VCaP (cell line): ENCODE measurements around the gene IRAK3.
"Not testable (repeated sequence)": the region's sequence is repeated elsewhere in the genome, so short reads cannot be mapped to it uniquely, and the experiment has no call there.

ENCODE experiments used
- H3K27ac ChIP-seq: fragments of 450-650 bp; 2 replicates; pipeline ENCODE4 v1.5.1; 2017
- TF ChIP-seq, protein P1 (sequence below): fragments of 450-650 bp; conservative IDR thresholded peaks from 2 replicates; pipeline ENCODE4 v1.5.1; 2017; ENCODE audit warnings: mild to moderate bottlenecking, moderate library complexity

IRAK3 gene

DNA sequence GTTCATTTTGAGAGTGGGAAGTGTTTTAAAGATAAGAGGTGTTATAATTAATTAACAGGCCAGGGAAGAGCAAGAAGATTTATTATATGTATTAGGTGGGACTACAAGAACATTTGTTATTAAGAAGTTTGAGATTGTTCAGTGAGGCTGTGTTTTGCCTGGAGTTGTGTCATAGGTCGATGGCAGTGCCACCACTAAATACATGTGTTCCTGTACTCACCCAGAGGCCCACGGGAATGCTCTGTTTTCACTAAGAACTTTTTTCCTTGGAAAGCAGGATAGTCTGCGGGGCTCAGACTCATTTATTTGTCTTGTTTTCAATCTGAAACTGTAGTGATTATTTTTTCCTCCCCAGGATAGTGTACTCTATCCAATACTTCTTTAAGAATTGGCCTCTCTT is 10.1 kb downstream of the IRAK3 start:
- TF ChIP-seq, protein P1, sequence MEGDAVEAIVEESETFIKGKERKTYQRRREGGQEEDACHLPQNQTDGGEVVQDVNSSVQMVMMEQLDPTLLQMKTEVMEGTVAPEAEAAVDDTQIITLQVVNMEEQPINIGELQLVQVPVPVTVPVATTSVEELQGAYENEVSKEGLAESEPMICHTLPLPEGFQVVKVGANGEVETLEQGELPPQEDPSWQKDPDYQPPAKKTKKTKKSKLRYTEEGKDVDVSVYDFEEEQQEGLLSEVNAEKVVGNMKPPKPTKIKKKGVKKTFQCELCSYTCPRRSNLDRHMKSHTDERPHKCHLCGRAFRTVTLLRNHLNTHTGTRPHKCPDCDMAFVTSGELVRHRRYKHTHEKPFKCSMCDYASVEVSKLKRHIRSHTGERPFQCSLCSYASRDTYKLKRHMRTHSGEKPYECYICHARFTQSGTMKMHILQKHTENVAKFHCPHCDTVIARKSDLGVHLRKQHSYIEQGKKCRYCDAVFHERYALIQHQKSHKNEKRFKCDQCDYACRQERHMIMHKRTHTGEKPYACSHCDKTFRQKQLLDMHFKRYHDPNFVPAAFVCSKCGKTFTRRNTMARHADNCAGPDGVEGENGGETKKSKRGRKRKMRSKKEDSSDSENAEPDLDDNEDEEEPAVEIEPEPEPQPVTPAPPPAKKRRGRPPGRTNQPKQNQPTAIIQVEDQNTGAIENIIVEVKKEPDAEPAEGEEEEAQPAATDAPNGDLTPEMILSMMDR, result no peak
- H3K27ac ChIP-seq, result no peak overlapping the region

DNA sequence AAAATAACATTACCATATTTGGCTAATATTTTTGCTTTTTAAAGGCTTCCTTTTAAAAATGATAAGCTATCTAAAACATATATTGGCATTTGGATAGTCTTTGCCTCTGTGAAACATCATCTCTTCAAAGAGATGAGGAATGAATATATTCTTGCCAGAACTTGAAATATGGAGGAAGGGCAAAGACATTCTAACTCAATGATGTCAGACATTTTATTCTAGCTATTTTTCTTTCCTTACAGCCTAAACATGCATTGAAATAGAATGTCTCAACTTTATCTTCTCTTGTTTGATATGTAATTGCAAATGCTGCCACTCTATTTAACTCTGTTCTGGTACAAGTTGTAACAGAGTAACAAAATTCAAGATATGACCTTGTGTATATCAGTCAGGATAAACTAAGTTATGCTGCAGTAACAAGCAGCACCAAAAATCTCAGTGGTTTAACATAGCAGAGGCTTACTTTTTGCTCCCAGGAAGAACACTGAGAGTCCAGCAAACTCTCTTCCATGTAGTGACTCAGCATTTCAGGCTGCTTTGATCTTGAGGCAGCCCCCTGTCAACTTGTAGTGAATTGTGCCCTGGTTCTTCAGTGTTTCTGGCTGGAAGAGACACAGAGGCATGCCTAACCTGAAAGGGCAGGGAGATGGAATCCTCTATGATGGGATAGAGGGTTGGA is 11.0 kb downstream of the IRAK3 start:
- TF ChIP-seq, protein P1, result no peak
- H3K27ac ChIP-seq, result no peak overlapping the region

DNA sequence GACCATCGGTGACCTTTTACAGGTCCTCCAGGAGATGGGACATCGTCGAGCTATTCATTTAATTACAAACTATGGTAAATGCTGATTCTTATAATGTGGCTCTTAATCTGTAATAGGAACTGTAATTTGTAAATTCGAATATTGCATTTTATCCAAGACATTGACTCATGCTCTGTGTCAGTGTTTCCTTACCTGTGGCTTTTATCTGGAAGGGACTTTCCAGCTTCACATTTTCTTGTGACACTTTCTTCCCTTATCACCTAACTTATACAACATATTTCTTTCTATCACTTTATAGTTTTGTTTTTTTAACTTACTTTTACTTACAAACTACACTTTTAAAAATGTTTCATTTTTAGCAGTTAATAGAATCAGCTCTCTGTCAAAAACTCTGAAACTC is 14.8 kb downstream of the IRAK3 start:
- H3K27ac ChIP-seq, result no peak overlapping the region
- TF ChIP-seq, protein P1, result no peak

- H3K27ac ChIP-seq, result no peak overlapping the region
- TF ChIP-seq, protein P1, result no peak
Observed at GRCh38 chr12:66206141-66206540, 17.1 kb downstream of the IRAK3 start.

- H3K27ac ChIP-seq, result no peak overlapping the region
- TF ChIP-seq, protein P1, result no peak
Observed at GRCh38 chr12:66210840-66211239, 21.8 kb downstream of the IRAK3 start.

DNA sequence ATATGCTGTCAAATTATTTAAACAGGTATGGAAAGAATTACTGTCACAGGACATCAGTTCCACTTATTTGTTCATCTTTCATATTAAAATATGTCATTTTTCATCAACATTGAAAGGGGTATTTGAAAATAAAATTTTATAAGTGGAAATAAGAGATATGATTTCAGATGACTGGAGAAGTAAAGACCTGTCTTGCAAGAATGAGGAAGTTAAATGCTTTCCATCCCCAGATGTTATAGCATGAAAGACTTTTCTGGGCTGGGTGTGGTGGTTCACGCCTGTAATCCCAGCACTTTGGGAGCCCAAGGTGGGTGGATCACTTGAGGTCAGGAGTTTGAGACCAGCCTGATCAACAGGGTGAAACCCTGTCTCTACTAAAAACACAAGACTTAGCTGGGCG is 22.6 kb downstream of the IRAK3 start:
- not testable (repeated sequence) for H3K27ac ChIP-seq

- H3K27ac ChIP-seq, result not testable (repeated sequence)
Observed at GRCh38 chr12:66213011-66213410, 24.0 kb downstream of the IRAK3 start.

DNA sequence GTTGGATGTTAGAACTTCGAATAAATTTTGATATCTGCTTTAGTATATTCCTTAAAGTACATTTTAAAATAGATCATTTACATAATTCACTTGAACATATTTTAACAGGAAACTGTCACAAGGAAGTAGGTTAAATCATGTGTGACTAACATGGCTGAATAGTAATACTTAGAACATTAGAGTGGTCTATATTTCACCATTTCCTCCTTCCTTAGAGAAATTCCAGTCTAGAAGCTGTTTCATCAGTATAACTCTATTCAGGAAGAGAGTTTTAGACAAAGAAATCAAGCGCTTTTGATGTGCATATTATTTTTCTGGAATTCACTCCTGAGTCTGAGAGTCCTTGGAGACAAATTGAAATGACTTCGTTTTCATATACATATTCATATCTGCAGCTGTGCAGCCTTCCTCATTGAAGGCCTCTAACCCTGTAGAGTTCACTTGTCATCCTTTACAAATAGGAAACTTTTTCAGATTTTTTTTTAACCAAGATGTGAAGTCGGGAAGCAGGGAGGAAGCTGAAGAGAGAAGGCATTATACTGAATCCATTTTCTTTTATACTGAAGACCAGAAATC is 28.4 kb downstream of the IRAK3 start:
- no peak overlapping the region for H3K27ac ChIP-seq
- TF ChIP-seq, protein P1, result no peak
